GM21529 (cell line): Measurements from ENCODE around the gene KCNH3.

ENCODE experiments used
- ATAC-seq: cut with Tn5 transposase; IDR thresholded peaks from one replicate; pipeline ENCODE4 v1.9.1; 2021; ENCODE audit not compliant: unreplicated experiment

Gene KCNH3

GRCh38 chr12:49558526-49558925, 19.7 kb downstream of the KCNH3 start:
- ATAC-seq, result no peak

- no peak for ATAC-seq
These were observed 20.3 kb downstream of the KCNH3 start for GRCh38 chr12:49559011-49559675.

GRCh38 chr12:49560695-49561094, 21.9 kb downstream of the KCNH3 start:
- ATAC-seq, result no peak

GRCh38 chr12:49562233-49562632, 23.4 kb downstream of the KCNH3 start:
- no peak for ATAC-seq

- no peak for ATAC-seq
These were observed 24.0 kb downstream of the KCNH3 start for GRCh38 chr12:49562831-49563230.

- ATAC-seq, result no peak
These were observed 25.3 kb downstream of the KCNH3 start for GRCh38 chr12:49563951-49564685.

- ATAC-seq, result no peak
These were observed 26.0 kb downstream of the KCNH3 start for GRCh38 chr12:49564686-49565405.

GRCh38 chr12:49565406-49566265, 26.8 kb downstream of the KCNH3 start:
- ATAC-seq, result no peak

GRCh38 chr12:49566361-49566760, 27.5 kb downstream of the KCNH3 start:
- no peak for ATAC-seq

GRCh38 chr12:49567302-49567610, 28.4 kb downstream of the KCNH3 start:
- peak; percentile 15 for ATAC-seq

- peak; percentile 84 for ATAC-seq
These were observed 29.0 kb downstream of the KCNH3 start, which contains the start of gene MCRS1 for GRCh38 chr12:49567611-49568441. Gene MCRS1, minus strand, starts transcription at chr12:49568142. Its CDS starts 1,411 bp downstream, at chr12:49566731.

- ATAC-seq, result peak; percentile 27
These were observed 29.8 kb downstream of the KCNH3 start for GRCh38 chr12:49568442-49569162.

- no peak for ATAC-seq
These were observed 38.9 kb downstream of the KCNH3 start for GRCh38 chr12:49577589-49578315.

GRCh38 chr12:49578471-49579112, 39.8 kb downstream of the KCNH3 start:
- ATAC-seq, result no peak

- ATAC-seq, result peak; percentile 56
These were observed 42.0 kb downstream of the KCNH3 start for GRCh38 chr12:49580572-49581535.

GRCh38 chr12:49582201-49582600, 43.4 kb downstream of the KCNH3 start:
- ATAC-seq, result no peak

- ATAC-seq, result no peak
These were observed 44.0 kb downstream of the KCNH3 start for GRCh38 chr12:49582850-49583249.
